Measurements from ENCODE around the gene EYS.

Gene EYS

DNA sequence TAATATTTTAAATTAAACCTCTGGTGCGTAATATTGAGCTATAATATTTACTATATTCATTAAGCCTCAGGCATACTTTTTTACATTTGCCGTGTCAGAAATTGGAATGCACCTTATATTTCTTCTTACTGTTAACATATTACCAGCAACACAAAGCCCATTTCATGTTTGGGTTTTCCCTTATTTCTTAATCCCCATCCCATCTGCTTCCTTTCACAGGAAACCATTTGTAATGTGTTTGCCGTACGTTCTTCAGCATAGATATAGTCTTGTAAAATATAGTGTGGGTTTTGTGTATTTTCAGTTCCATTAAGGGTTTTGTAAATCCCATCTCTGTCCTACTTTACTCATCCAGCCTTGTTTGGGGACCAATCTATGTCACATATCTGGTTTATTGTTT is 6.5 kb downstream of the EYS start:
- H3K4me1 ChIP-seq (ENCODE audit: insufficient read depth, poor library complexity, severe bottlenecking), result no peaks in the 10 kb centered on the region
- H3K27me3 ChIP-seq (ENCODE audit: insufficient read depth, poor library complexity, severe bottlenecking), result peaks cover 6% of the 10 kb centered on the region
- no peak overlapping the region for H3K4me3 ChIP-seq (ENCODE audit: severe bottlenecking)
- H3K9me3 ChIP-seq (ENCODE audit: severe bottlenecking), result no peaks in the 10 kb centered on the region
- DNase-seq (ENCODE audit: low spot score) (no peak), ATAC-seq (ENCODE audit: low read depth) (no peak)
- no peak for TF ChIP-seq CTCF (IDR thresholded peaks at IDR 0.05; ENCODE audit: poor library complexity, severe bottlenecking)
- H3K27ac ChIP-seq (ENCODE audit: poor library complexity, severe bottlenecking), result no peak overlapping the region
- H3K36me3 ChIP-seq (ENCODE audit: low read depth), result no peaks in the 10 kb centered on the region

DNA sequence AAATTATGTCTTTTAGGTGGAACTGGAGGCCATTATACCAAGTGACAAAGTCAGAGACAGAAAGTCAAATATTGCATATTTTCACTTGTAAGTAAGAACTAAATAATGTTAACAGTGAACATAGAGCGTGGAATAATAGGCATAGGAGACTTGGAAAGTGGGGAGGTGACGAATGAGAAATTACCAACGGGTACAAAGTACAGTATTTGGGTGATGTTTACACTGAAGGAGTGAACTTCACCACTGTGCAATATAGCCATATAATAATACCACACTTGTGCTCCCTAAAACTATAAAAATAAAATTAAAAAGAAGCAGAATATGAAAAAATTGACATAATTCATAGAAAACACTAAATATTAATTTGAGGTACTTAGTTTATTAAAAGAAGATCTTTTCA is 14.9 kb downstream of the EYS start:
- no peaks in the 10 kb centered on the region for H3K4me1 ChIP-seq (ENCODE audit: insufficient read depth, poor library complexity, severe bottlenecking)
- H3K4me3 ChIP-seq (ENCODE audit: severe bottlenecking), result no peak overlapping the region
- no peak for TF ChIP-seq CTCF (IDR thresholded peaks at IDR 0.05; ENCODE audit: poor library complexity, severe bottlenecking)
- H3K27me3 ChIP-seq (ENCODE audit: insufficient read depth, poor library complexity, severe bottlenecking), result peaks cover 6% of the 10 kb centered on the region
- no peaks in the 10 kb centered on the region for H3K9me3 ChIP-seq (ENCODE audit: severe bottlenecking)
- DNase-seq (ENCODE audit: low spot score), result no peak
- ATAC-seq (ENCODE audit: low read depth), result no peak
- H3K27ac ChIP-seq (ENCODE audit: poor library complexity, severe bottlenecking), result no peak overlapping the region
- no peaks in the 10 kb centered on the region for H3K36me3 ChIP-seq (ENCODE audit: low read depth)

DNA sequence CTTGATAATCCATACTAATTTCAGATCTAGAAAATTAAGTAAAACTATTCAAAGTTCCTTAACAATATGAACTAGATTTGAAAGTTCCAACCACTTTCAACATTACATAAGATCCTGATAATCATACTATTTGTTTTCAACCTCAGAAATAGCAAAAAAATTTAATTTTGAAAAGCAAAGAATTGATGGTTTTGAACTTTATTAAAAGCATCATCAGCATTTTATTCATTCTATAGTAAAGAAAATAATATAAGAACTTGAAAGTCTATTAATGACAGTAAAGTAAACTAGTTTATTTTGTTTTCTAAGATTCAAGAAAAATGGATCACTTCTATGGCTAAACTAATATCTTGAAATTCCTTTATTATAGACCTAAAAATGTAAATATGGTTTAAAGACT is 26.8 kb downstream of the EYS start:
- TF ChIP-seq CTCF (IDR thresholded peaks at IDR 0.05; ENCODE audit: poor library complexity, severe bottlenecking), result no peak
- Histone ChIP-seq H3K36me3 (ENCODE audit: low read depth) (no peaks in the 10 kb centered on the region), H3K27ac (ENCODE audit: poor library complexity, severe bottlenecking) (no peak overlapping the region), H3K9me3 (ENCODE audit: severe bottlenecking) (no peaks in the 10 kb centered on the region), H3K27me3 (ENCODE audit: insufficient read depth, poor library complexity, severe bottlenecking) (no peaks in the 10 kb centered on the region), H3K4me3 (ENCODE audit: severe bottlenecking) (no peak overlapping the region), H3K4me1 (ENCODE audit: insufficient read depth, poor library complexity, severe bottlenecking) (no peaks in the 10 kb centered on the region)
- no peak for DNase-seq (ENCODE audit: low spot score)
- ATAC-seq (ENCODE audit: low read depth), result no peak

- H3K27ac ChIP-seq (ENCODE audit: poor library complexity, severe bottlenecking), result no peak overlapping the region
- DNase-seq (ENCODE audit: low spot score), result no peak
- H3K27me3 ChIP-seq (ENCODE audit: insufficient read depth, poor library complexity, severe bottlenecking), result no peaks in the 10 kb centered on the region
- no peak overlapping the region for H3K4me3 ChIP-seq (ENCODE audit: severe bottlenecking)
- no peak for TF ChIP-seq CTCF (IDR thresholded peaks at IDR 0.05; ENCODE audit: poor library complexity, severe bottlenecking)
- no peak for ATAC-seq (ENCODE audit: low read depth)
- no peaks in the 10 kb centered on the region for H3K4me1 ChIP-seq (ENCODE audit: insufficient read depth, poor library complexity, severe bottlenecking)
- H3K9me3 ChIP-seq (ENCODE audit: severe bottlenecking), result no peaks in the 10 kb centered on the region
- no peaks in the 10 kb centered on the region for H3K36me3 ChIP-seq (ENCODE audit: low read depth)
Measured at GRCh38 chr6:65671922-65672321, 35.1 kb downstream of the EYS start.

DNA sequence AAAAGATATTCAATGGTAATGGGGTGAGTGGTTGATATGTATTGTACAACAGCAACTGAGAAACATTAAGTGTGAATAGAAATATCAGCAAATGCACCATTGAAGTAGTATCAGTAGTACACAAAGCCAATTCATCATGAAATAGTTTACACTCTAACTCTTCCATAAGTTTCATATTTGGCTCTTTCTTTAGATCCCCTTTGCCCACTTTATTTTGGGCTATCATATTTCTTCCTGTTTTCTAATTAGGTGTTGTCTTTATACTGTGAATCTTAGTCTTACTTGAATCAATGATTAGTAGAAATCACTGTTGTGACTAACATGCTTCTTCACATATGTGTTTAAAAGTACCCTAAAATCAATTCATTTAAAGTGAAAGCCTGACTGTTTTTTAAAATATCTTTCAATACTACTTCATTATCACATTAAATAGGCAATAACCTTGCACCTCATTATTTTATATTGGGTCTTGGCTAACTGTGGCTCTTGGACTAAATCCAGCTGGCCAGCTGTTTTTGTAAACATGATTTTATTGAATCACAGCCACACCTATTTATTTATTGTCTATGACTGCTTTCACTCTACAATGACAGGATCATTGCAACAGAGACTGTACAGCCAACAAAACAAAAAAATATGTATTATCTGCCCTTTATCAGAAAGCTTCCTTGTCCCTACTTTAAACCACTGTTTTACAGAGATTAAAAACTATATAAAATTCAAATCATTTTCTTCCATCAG is 38.9 kb downstream of the EYS start:
- TF ChIP-seq CTCF (IDR thresholded peaks at IDR 0.05; ENCODE audit: poor library complexity, severe bottlenecking), result no peak
- H3K4me3 ChIP-seq (ENCODE audit: severe bottlenecking), result no peak overlapping the region
- ATAC-seq (ENCODE audit: low read depth), result no peak

More for the DNA sequence above, 38.9 kb downstream of the EYS start:
- no peak for DNase-seq (ENCODE audit: low spot score)
- Histone ChIP-seq H3K27ac (ENCODE audit: poor library complexity, severe bottlenecking) (no peak overlapping the region), H3K36me3 (ENCODE audit: low read depth) (no peaks in the 10 kb centered on the region), H3K27me3 (ENCODE audit: insufficient read depth, poor library complexity, severe bottlenecking) (no peaks in the 10 kb centered on the region), H3K4me1 (ENCODE audit: insufficient read depth, poor library complexity, severe bottlenecking) (no peaks in the 10 kb centered on the region), H3K9me3 (ENCODE audit: severe bottlenecking) (no peaks in the 10 kb centered on the region)

Measured in RWPE2 (cell line).